Liver (tissue), 9 donors: Measurements from ENCODE around the gene CRACR2A. TPM values are rescaled to one million over a fixed set of nuclear protein-coding genes. Genes with fewer than 3 reads are reported as not detected.

Experiments
- DNase-seq: peaks from one replicate; pipeline ENCODE4 v3.0.0-alpha.2; 2017; ENCODE audit warnings: low spot score
- H3K27ac ChIP-seq, 2 donors: one replicate each; pipeline ENCODE4 v1.7.0; 2013; ENCODE audit warnings: inconsistent platforms in 2 of 2, low read length in 2 of 2, control low read depth in 1 of 2, low read depth in 1 of 2, mild to moderate bottlenecking in 1 of 2
- H3K27me3 ChIP-seq, 4 donors: one replicate each; pipeline versions ENCODE4 v1.6.1 to v1.7.0; 2013; ENCODE audit warnings: low read length in 3 of 4, inconsistent platforms in 1 of 4, mild to moderate bottlenecking in 1 of 4, moderate library complexity in 1 of 4; ENCODE audit not compliant: control insufficient read depth in 4 of 4, insufficient read depth in 4 of 4
- H3K36me3 ChIP-seq, 4 donors: one replicate each; pipeline versions ENCODE4 v1.6.1 to v1.7.0; 2013; ENCODE audit warnings: low read length in 3 of 4, mild to moderate bottlenecking in 3 of 4, low read depth in 1 of 4, moderate library complexity in 1 of 4; ENCODE audit not compliant: control insufficient read depth in 4 of 4, insufficient read depth in 3 of 4
- H3K4me1 ChIP-seq, 4 donors: one replicate each; pipeline versions ENCODE4 v1.6.1 to v1.7.0; 2013; ENCODE audit warnings: low read length in 3 of 4, mild to moderate bottlenecking in 3 of 4, moderate library complexity in 1 of 4; ENCODE audit not compliant: control insufficient read depth in 4 of 4, insufficient read depth in 4 of 4
- H3K4me3 ChIP-seq, 3 donors: one replicate each; pipeline versions ENCODE4 v1.6.1 to v1.7.0; 2013; ENCODE audit warnings: low read length in 3 of 3, control low read depth in 1 of 3, low read depth in 1 of 3, mild to moderate bottlenecking in 1 of 3
- H3K9ac ChIP-seq, 2 donors: one replicate each; pipeline ENCODE4 v1.7.0; 2013; ENCODE audit warnings: low read length in 2 of 2, mild to moderate bottlenecking in 2 of 2, moderate library complexity in 2 of 2, control low read depth in 1 of 2, low read depth in 1 of 2
- H3K9me3 ChIP-seq, 4 donors: one replicate each; pipeline versions ENCODE4 v1.6.1 to v1.7.0; 2013; ENCODE audit warnings: low read length in 3 of 4; ENCODE audit not compliant: control insufficient read depth in 4 of 4
- EGR1 ChIP-seq, 2 donors: IDR thresholded peaks; 2 replicates each; pipeline ENCODE4 v1.6.1; 2016 to 2018; ENCODE audit warnings: antibody characterized with exemption in 2 of 2, low read depth in 2 of 2
- FOXA1 ChIP-seq: IDR thresholded peaks from 2 replicates; pipeline ENCODE4 v1.6.1; 2016; ENCODE audit warnings: antibody characterized with exemption
- FOXA2 ChIP-seq: IDR thresholded peaks from 2 replicates; pipeline ENCODE4 v1.6.1; 2016; ENCODE audit warnings: antibody characterized with exemption
- GABPA ChIP-seq, 2 donors: IDR thresholded peaks in 1 of 2; conservative IDR thresholded peaks in 1 of 2; 2 replicates each; pipeline ENCODE4 v1.6.1; 2016; ENCODE audit warnings: antibody characterized with exemption in 2 of 2, mild to moderate bottlenecking in 1 of 2, moderate library complexity in 1 of 2
- HNF4A ChIP-seq, 2 donors: conservative IDR thresholded peaks; 2 replicates each; pipeline ENCODE4 v1.6.1; 2016; ENCODE audit warnings: antibody characterized with exemption in 2 of 2, mild to moderate bottlenecking in 2 of 2
- HNF4G ChIP-seq: IDR thresholded peaks from 2 replicates; pipeline ENCODE4 v1.6.1; 2016; ENCODE audit warnings: antibody characterized with exemption
- JUND ChIP-seq, 2 donors: IDR thresholded peaks; 2 replicates each; pipeline ENCODE4 v1.6.1; 2016; ENCODE audit warnings: antibody characterized with exemption in 2 of 2
- NR2F2 ChIP-seq: IDR thresholded peaks from 2 replicates; pipeline ENCODE4 v1.6.1; 2016; ENCODE audit warnings: antibody characterized with exemption
- RAD21 ChIP-seq, 2 donors: IDR thresholded peaks; 2 replicates each; pipeline ENCODE4 v1.6.1; 2016; ENCODE audit warnings: antibody characterized with exemption in 2 of 2, mild to moderate bottlenecking in 2 of 2
- RXRA ChIP-seq, 2 donors: IDR thresholded peaks; 2 replicates each; pipeline ENCODE4 v1.6.1; 2017 to 2018; ENCODE audit warnings: antibody characterized with exemption in 2 of 2, mild to moderate bottlenecking in 1 of 2
- SP1 ChIP-seq: IDR thresholded peaks from 2 replicates; pipeline ENCODE4 v1.6.1; 2018; ENCODE audit warnings: antibody characterized with exemption, mild to moderate bottlenecking
- TAF1 ChIP-seq: conservative IDR thresholded peaks from 2 replicates; pipeline ENCODE4 v1.6.1; 2016; ENCODE audit warnings: antibody characterized with exemption, mild to moderate bottlenecking
- YY1 ChIP-seq: IDR thresholded peaks from 2 replicates; pipeline ENCODE4 v1.6.1; 2016; ENCODE audit warnings: antibody characterized with exemption, mild to moderate bottlenecking
- WGBS: extraction: QIAGEN DNeasy Blood & Tissue Kit; methylation state at CpG from one replicate; pipeline ENCODE4 v1.1.7; 2013; 5-methylcytosine and 5-hydroxymethylcytosine counted together
- polyA plus RNA-seq, 2 donors: library from polyadenylated mRNA; stranded (reverse) in 1 of 2; unstranded in 1 of 2; fragments of 200-250 nt in 1 of 2; fragments of >200 nt in 1 of 2; fragmentation: Nextera tagmentation in 1 of 2; extraction: Ambion mirVana in 1 of 2; gene quantifications; one replicate each; pipeline versions ENCODE4 v1.2.1 to v1.2.3, GENCODE V29; 2013 to 2015
- total RNA-seq, 2 donors: library from RNA; depleted of rRNA; stranded (reverse); fragments of >200 nt; gene quantifications; one replicate each; pipeline ENCODE4 v1.2.3, GENCODE V29; 2014
- TF ChIP-seq, protein P1 (sequence below): IDR thresholded peaks from 2 replicates; pipeline ENCODE4 v1.6.1; 2016; ENCODE audit warnings: antibody characterized with exemption
- TF ChIP-seq, protein P2 (sequence below): IDR thresholded peaks from 2 replicates; pipeline ENCODE4 v1.6.1; 2016; ENCODE audit warnings: antibody characterized with exemption
- TF ChIP-seq, protein P3 (sequence below): fragments of 150-350 bp; IDR thresholded peaks from 2 replicates; pipeline ENCODE4 v1.5.1; 2017; ENCODE audit warnings: improper control_type of control experiment, low read depth, low read length; ENCODE audit not compliant: missing input control
- TF ChIP-seq, protein P4 (sequence below): IDR thresholded peaks from 2 replicates; pipeline ENCODE4 v1.6.1; 2016; ENCODE audit warnings: antibody characterized with exemption
- TF ChIP-seq, protein P5 (sequence below): IDR thresholded peaks from 2 replicates; pipeline ENCODE4 v1.6.1; 2016; ENCODE audit warnings: antibody characterized with exemption, mild to moderate bottlenecking
- donor health status: healthy.
- donor health status: healthy.
- donor health status: healthy.
- donor health status: healthy.
- donor health status: healthy.

The CRACR2A gene
- total and polyA plus RNA-seq, 4 donors = 0.33 to 4.2 (median 1.4) TPM

DNA sequence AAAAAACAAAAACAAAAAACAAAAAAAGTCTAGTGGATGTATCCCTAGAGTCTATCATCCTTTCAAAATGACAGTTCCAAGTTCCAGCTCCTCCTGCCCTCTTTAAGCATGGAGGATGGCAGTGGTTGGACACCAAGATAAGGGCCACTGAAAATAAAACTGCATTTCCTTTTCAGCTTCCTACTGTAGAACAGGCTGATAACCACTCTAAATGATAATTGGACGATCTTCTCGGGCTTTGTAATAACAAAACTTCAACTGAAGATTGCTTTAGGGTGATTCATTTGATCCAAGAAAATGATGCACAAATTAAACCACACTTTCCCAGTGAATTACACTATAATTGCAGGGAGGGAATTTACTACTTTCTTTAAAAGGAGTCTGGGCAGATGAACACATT lies 42.2 kb upstream of the CRACR2A start:
- H3K4me1 ChIP-seq = peaks cover 9 to 55% (median 45%) of the 10 kb centered on the region in 4 donors

DNA sequence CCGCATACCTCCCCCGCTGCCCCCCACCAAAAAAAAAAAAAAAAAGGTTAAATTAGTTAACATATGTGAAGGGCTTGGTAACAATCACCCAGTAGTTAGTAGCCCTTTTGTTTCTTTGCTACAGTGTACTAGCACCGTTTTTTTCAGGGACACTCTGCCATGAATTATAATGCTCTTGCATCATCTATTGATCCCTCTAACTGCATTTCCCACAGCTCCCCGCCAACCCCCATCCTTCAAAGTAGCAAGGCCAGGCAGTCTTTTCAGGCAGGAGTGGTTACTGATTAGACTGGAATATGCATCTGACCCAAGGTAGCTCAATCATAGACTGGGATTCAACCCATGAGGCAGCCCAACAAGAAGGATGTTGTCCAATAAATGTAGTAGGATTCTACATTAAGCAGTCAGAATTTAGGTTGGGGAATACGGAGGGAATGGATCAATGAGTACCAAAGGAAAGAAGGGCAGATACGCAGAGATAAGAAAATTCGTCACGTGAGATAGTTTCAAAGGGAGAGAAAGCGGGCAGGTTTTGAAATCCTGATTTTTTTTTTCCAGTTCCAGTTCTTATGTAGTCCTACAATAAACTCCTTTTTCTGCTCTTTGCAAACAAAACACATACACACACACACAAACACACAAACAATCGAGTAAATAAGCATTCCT lies 39.8 kb upstream of the CRACR2A start:
- peaks cover 9 to 45% (median 35%) of the 10 kb centered on the region in 4 donors for H3K4me1 ChIP-seq
- no peaks in the 10 kb centered on the region for H3K27me3 ChIP-seq
- no peak for DNase-seq
- H3K4me3 ChIP-seq = no peak overlapping the region
- WGBS = 51% methylated on average over 10 of the region's 10 CpGs
- no peaks in the 10 kb centered on the region for H3K36me3 ChIP-seq
- H3K9me3 ChIP-seq = no peaks in the 10 kb centered on the region
- peak; percentile 67 for TF ChIP-seq SP1
- no peak for TF ChIP-seq TAF1
- peak; percentile 51 for TF ChIP-seq FOXA1
- TF ChIP-seq JUND (IDR thresholded peaks at IDR 0.05) = peak; percentile 74 to 82
- TF ChIP-seq NR2F2 = no peak
- no peak for TF ChIP-seq FOXA2
- TF ChIP-seq GABPA (IDR thresholded peaks at IDR 0.05 in 1 of 2, conservative IDR thresholded peaks at IDR 0.05 in 1 of 2) = peak in 1 of 2 donors; percentile 16
- TF ChIP-seq, protein P1, sequence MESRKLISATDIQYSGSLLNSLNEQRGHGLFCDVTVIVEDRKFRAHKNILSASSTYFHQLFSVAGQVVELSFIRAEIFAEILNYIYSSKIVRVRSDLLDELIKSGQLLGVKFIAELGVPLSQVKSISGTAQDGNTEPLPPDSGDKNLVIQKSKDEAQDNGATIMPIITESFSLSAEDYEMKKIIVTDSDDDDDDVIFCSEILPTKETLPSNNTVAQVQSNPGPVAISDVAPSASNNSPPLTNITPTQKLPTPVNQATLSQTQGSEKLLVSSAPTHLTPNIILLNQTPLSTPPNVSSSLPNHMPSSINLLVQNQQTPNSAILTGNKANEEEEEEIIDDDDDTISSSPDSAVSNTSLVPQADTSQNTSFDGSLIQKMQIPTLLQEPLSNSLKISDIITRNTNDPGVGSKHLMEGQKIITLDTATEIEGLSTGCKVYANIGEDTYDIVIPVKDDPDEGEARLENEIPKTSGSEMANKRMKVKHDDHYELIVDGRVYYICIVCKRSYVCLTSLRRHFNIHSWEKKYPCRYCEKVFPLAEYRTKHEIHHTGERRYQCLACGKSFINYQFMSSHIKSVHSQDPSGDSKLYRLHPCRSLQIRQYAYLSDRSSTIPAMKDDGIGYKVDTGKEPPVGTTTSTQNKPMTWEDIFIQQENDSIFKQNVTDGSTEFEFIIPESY = peak; percentile 90
- peak; percentile 71 to 83 for TF ChIP-seq HNF4A (conservative IDR thresholded peaks at IDR 0.05)
- peak; percentile 76 to 90 for TF ChIP-seq RXRA (IDR thresholded peaks at IDR 0.05)
- peak; percentile 81 for TF ChIP-seq YY1
- TF ChIP-seq, protein P2, sequence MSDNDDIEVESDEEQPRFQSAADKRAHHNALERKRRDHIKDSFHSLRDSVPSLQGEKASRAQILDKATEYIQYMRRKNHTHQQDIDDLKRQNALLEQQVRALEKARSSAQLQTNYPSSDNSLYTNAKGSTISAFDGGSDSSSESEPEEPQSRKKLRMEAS = peak; percentile 65
- TF ChIP-seq, protein P3, sequence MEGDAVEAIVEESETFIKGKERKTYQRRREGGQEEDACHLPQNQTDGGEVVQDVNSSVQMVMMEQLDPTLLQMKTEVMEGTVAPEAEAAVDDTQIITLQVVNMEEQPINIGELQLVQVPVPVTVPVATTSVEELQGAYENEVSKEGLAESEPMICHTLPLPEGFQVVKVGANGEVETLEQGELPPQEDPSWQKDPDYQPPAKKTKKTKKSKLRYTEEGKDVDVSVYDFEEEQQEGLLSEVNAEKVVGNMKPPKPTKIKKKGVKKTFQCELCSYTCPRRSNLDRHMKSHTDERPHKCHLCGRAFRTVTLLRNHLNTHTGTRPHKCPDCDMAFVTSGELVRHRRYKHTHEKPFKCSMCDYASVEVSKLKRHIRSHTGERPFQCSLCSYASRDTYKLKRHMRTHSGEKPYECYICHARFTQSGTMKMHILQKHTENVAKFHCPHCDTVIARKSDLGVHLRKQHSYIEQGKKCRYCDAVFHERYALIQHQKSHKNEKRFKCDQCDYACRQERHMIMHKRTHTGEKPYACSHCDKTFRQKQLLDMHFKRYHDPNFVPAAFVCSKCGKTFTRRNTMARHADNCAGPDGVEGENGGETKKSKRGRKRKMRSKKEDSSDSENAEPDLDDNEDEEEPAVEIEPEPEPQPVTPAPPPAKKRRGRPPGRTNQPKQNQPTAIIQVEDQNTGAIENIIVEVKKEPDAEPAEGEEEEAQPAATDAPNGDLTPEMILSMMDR = no peak
- no peak for TF ChIP-seq EGR1 (IDR thresholded peaks at IDR 0.05; ENCODE audit: low read depth in 2 of 2)
- peak; percentile 32 for TF ChIP-seq HNF4G
- TF ChIP-seq, protein P4, sequence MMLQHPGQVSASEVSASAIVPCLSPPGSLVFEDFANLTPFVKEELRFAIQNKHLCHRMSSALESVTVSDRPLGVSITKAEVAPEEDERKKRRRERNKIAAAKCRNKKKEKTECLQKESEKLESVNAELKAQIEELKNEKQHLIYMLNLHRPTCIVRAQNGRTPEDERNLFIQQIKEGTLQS = peak; percentile 93
- TF ChIP-seq, protein P5, sequence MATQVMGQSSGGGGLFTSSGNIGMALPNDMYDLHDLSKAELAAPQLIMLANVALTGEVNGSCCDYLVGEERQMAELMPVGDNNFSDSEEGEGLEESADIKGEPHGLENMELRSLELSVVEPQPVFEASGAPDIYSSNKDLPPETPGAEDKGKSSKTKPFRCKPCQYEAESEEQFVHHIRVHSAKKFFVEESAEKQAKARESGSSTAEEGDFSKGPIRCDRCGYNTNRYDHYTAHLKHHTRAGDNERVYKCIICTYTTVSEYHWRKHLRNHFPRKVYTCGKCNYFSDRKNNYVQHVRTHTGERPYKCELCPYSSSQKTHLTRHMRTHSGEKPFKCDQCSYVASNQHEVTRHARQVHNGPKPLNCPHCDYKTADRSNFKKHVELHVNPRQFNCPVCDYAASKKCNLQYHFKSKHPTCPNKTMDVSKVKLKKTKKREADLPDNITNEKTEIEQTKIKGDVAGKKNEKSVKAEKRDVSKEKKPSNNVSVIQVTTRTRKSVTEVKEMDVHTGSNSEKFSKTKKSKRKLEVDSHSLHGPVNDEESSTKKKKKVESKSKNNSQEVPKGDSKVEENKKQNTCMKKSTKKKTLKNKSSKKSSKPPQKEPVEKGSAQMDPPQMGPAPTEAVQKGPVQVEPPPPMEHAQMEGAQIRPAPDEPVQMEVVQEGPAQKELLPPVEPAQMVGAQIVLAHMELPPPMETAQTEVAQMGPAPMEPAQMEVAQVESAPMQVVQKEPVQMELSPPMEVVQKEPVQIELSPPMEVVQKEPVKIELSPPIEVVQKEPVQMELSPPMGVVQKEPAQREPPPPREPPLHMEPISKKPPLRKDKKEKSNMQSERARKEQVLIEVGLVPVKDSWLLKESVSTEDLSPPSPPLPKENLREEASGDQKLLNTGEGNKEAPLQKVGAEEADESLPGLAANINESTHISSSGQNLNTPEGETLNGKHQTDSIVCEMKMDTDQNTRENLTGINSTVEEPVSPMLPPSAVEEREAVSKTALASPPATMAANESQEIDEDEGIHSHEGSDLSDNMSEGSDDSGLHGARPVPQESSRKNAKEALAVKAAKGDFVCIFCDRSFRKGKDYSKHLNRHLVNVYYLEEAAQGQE = peak; percentile 59
- peak; percentile 38 to 46 for TF ChIP-seq RAD21 (IDR thresholded peaks at IDR 0.05)
- no peak overlapping the region for H3K9ac ChIP-seq
- H3K27ac ChIP-seq = no peak overlapping the region

More for the DNA sequence above, 42.2 kb upstream of the CRACR2A start:
- Histone ChIP-seq H3K36me3 (no peaks in the 10 kb centered on the region), H3K27ac (peak overlapping the region in 1 of 2 donors; percentile 52), H3K27me3 (no peaks in the 10 kb centered on the region), H3K9ac (no peak overlapping the region), H3K4me3 (no peak overlapping the region), H3K9me3 (no peaks in the 10 kb centered on the region)
- 15% methylated on average over 2 of the region's 2 CpGs for WGBS
- no peak for DNase-seq
- TF ChIP-seq TAF1 (no peak), JUND (IDR thresholded peaks at IDR 0.05) (no peak), HNF4G (no peak), HNF4A (conservative IDR thresholded peaks at IDR 0.05) (no peak), RXRA (IDR thresholded peaks at IDR 0.05) (no peak), FOXA1 (no peak)
- TF ChIP-seq, protein P2 = no peak
- TF ChIP-seq, protein P1 = no peak
